ENCODE data around the gene IQCM.

The IQCM gene

GRCh38 chr4:149328161-149328560 lies 487.5 kb downstream of the IQCM start:
- in situ Hi-C loops (cut with MboI; ENCODE audit: low sequenced_read_pairs) = no loop called here

- in situ Hi-C loops (cut with MboI; ENCODE audit: low sequenced_read_pairs) = no loop called here
These were observed 493.4 kb downstream of the IQCM start for GRCh38 chr4:149322203-149322602.

- in situ Hi-C loops (cut with MboI; ENCODE audit: low sequenced_read_pairs) = no loop called here
These were observed 494.2 kb downstream of the IQCM start for GRCh38 chr4:149321438-149321837.

GRCh38 chr4:149311076-149311475 lies 504.6 kb downstream of the IQCM start:
- in situ Hi-C loops (cut with MboI; ENCODE audit: low sequenced_read_pairs) = no loop called here

GRCh38 chr4:149306537-149306936 lies 509.1 kb downstream of the IQCM start:
- in situ Hi-C loops (cut with MboI; ENCODE audit: low sequenced_read_pairs) = no loop called here

Measured in HL-60/S4 treated with phorbol 12-myristate 13-acetate at 8.2 ng/mL for 4 days and 3 days (cell line).